ENCODE results near the gene MCC. TPM values are rescaled to one million over a fixed set of nuclear protein-coding genes. Genes with fewer than 3 reads are reported as not detected.
A peak's percentile ranks its signal among the peaks of the same experiment; 100 is the strongest.

MCC gene
- total RNA-seq, 4 donors from 2014 or later = 17.0 to 24.8 (median 21.0) TPM

- no peak for TF ChIP-seq POLR2A (IDR thresholded peaks at IDR 0.05; ENCODE audit: low read depth)
- TF ChIP-seq POLR2AphosphoS5 (IDR thresholded peaks at IDR 0.05) = peak; percentile 67 to 68
- H3K4me1 ChIP-seq = peaks cover 37 to 53% (median 48%) of the 10 kb centered on the region in 4 donors
- DNase-seq (ENCODE audit: extremely low spot score) = no peak
These were observed 237.8 kb downstream of the MCC start for GRCh38 chr5:113250341-113250953.

GRCh38 chr5:113249206-113249605, 239.0 kb downstream of the MCC start:
- peaks cover 37 to 60% (median 51%) of the 10 kb centered on the region in 4 donors for H3K4me1 ChIP-seq
- no peaks in the 10 kb centered on the region for H3K27me3 ChIP-seq
- no peak for DNase-seq (ENCODE audit: extremely low spot score)
- H3K36me3 ChIP-seq = no peaks in the 10 kb centered on the region
- H3K9me3 ChIP-seq = no peaks in the 10 kb centered on the region
- peak overlapping the region; percentile 36 to 71 (median 56) for H3K27ac ChIP-seq (replicated peaks in 1 of 4)
- H3K4me3 ChIP-seq = no peak overlapping the region
- TF ChIP-seq POLR2A (IDR thresholded peaks at IDR 0.05; ENCODE audit: low read depth) (no peak), EP300 (IDR thresholded peaks at IDR 0.05) (no peak), POLR2AphosphoS5 (IDR thresholded peaks at IDR 0.05) (no peak), CTCF (IDR thresholded peaks at IDR 0.05) (no peak)
- intact Hi-C loops (cut with DNase I) = no loop called here
- WGBS = 100% methylated on average over 1 of the region's 1 CpG

More at GRCh38 chr5:113250341-113250953, 237.8 kb downstream of the MCC start:
- intact Hi-C loops (cut with DNase I) = no loop called here
- Histone ChIP-seq H3K9me3 (no peaks in the 10 kb centered on the region), H3K27me3 (no peaks in the 10 kb centered on the region), H3K4me3 (no peak overlapping the region), H3K36me3 (no peaks in the 10 kb centered on the region), H3K27ac (replicated peaks in 1 of 4) (peak overlapping the region; percentile 36 to 71 (median 56))
- WGBS = 21% methylated on average over 7 of the region's 7 CpGs

GRCh38 chr5:113246361-113246870, 241.8 kb downstream of the MCC start:
- 37% methylated on average over 5 of the region's 5 CpGs for WGBS
- Histone ChIP-seq H3K27me3 (no peaks in the 10 kb centered on the region), H3K36me3 (no peaks in the 10 kb centered on the region), H3K4me3 (peak overlapping the region in 2 of 4 donors; percentile 2 to 33), H3K9me3 (no peaks in the 10 kb centered on the region), H3K27ac (replicated peaks in 1 of 4) (peak overlapping the region; percentile 28 to 66 (median 61)), H3K4me1 (peaks cover 37 to 57% (median 46%) of the 10 kb centered on the region in 4 donors)
- DNase-seq (ENCODE audit: extremely low spot score) = no peak
- intact Hi-C loops (cut with DNase I) = no loop called here
- TF ChIP-seq POLR2AphosphoS5 (IDR thresholded peaks at IDR 0.05) = peak; percentile 16 to 24
- TF ChIP-seq CTCF (IDR thresholded peaks at IDR 0.05) = no peak

GRCh38 chr5:113245427-113246225, 242.6 kb downstream of the MCC start:
- intact Hi-C loops (cut with DNase I) = no loop called here
- Histone ChIP-seq H3K9me3 (no peaks in the 10 kb centered on the region), H3K27ac (replicated peaks in 1 of 4) (peak overlapping the region; percentile 28 to 66 (median 61)), H3K27me3 (no peaks in the 10 kb centered on the region), H3K4me3 (peak overlapping the region in 1 of 4 donors; percentile 33), H3K4me1 (peaks cover 32 to 50% (median 38%) of the 10 kb centered on the region in 4 donors), H3K36me3 (no peaks in the 10 kb centered on the region)
- TF ChIP-seq POLR2A (IDR thresholded peaks at IDR 0.05; ENCODE audit: low read depth) = no peak
- TF ChIP-seq EP300 (IDR thresholded peaks at IDR 0.05) = no peak
- no peak for TF ChIP-seq CTCF (IDR thresholded peaks at IDR 0.05)
- TF ChIP-seq POLR2AphosphoS5 (IDR thresholded peaks at IDR 0.05) = no peak
- 43% methylated on average over 2 of the region's 2 CpGs for WGBS
- no peak for DNase-seq (ENCODE audit: extremely low spot score)

- peaks cover 26 to 43% (median 32%) of the 10 kb centered on the region in 4 donors for H3K4me1 ChIP-seq
- DNase-seq (ENCODE audit: extremely low spot score) = no peak
- H3K9me3 ChIP-seq = no peaks in the 10 kb centered on the region
- H3K27ac ChIP-seq (replicated peaks in 1 of 4) = no peak overlapping the region
- WGBS = 89% methylated on average over 9 of the region's 9 CpGs
- TF ChIP-seq EP300 (IDR thresholded peaks at IDR 0.05) = no peak
- TF ChIP-seq POLR2A (IDR thresholded peaks at IDR 0.05; ENCODE audit: low read depth) = no peak
- TF ChIP-seq CTCF (IDR thresholded peaks at IDR 0.05) = no peak
- H3K4me3 ChIP-seq = no peak overlapping the region
- no peaks in the 10 kb centered on the region for H3K36me3 ChIP-seq
- H3K27me3 ChIP-seq = no peaks in the 10 kb centered on the region
- intact Hi-C loops (cut with DNase I) = no loop called here
These were observed 243.3 kb downstream of the MCC start for GRCh38 chr5:113244966-113245365.
